NCI-H2171 (cell line): Measurements from ENCODE around the gene GNB3.

ENCODE experiments used
- DNase-seq: peaks from one replicate; lab custom pipeline; 2025; lab: John Stamatoyannopoulos, UW

Gene GNB3

DNA sequence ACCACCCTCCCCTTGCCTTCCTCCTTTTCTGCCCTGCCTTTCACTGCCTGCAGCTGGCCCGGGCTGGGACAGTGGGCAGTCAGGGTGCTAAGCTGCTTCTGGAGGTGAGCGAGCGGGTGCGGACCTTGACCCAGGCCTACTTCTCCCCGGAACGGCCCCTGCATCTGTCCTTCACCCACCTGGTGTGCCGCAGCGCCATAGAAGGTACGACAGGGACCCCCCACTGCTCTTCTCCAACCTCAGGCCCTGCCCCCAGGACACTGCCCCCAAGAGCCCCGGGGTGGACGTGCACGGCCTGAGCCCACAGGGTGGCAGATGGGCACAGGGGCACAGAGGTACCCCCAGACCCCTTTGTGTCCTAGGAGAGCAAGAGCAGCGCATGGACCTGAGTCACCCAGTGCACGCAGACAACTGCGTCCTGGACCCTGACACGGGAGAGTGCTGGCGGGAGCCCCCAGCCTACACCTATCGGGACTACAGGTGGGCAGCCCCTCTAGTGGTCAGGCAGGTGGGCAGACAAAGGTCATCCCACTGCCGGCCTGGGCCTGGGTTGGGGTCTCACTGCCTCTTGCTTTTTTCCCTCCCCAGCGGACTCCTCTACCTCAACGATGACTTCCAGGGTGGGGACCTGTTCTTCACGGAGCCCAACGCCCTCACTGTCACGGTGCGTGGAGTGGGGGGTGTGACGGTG lies 3.2 kb upstream of the GNB3 start:
- DNase-seq = no peak

- no peak for DNase-seq
Measured at GRCh38 chr12:6838854-6839253, 1.9 kb upstream of the GNB3 start.

GRCh38 chr12:6839482-6840201 lies 1.1 kb upstream of the GNB3 start:
- DNase-seq = peak; percentile 100

- DNase-seq = no peak
Measured at GRCh38 chr12:6840330-6840729, 395 bp upstream of the GNB3 start.

GRCh38 chr12:6842075-6842474 lies 1.4 kb downstream of the GNB3 start:
- DNase-seq = no peak

DNA sequence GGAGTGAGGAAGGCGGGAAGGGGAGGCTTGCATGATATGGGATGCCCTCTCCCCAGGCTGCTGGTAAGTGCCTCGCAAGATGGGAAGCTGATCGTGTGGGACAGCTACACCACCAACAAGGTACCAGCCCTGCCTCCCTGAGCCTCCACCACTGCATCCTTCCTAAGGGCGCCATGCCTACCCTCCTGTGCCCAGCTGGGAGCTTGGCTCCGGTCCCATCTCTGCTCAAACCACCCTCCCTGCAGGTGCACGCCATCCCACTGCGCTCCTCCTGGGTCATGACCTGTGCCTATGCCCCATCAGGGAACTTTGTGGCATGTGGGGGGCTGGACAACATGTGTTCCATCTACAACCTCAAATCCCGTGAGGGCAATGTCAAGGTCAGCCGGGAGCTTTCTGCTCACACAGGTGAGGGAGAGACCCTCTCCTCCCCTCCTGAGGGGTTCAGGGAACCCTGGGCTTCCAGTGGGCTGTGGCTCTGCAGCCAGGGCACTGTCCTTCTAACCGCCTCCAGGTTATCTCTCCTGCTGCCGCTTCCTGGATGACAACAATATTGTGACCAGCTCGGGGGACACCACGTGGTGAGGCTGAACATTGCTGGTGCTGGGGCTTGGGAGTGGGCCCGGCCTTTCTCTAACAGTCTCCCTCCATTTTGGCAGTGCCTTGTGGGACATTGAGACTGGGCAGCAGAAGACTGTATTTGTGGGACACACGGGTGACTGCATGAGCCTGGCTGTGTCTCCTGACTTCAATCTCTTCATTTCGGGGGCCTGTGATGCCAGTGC lies 2.6 kb downstream of the GNB3 start:
- DNase-seq = no peak

- DNase-seq = no peak
Measured at GRCh38 chr12:6845395-6845794, 4.7 kb downstream of the GNB3 start.

DNA sequence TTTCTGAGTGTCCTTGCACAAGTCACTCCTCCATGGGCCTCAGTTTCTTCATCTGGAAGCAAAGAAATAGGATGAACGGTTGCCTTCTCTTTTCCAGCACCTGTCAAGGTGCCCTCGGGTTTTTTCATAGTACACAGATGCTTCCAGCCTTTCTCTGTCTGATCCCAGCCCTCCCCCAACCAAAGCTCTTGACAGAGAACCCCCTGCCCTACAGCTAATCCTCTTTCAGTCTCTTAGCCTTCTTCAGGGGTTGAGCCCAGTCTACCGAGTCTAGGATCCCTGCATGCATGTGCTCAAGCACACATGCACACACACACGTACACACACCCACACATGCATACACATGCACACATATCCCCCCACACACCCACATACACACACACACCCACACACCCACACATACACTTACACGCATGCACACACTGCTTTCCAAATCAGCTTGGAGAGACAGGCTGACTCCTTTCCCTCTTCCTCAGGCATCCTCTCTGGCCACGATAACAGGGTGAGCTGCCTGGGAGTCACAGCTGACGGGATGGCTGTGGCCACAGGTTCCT lies 5.7 kb downstream of the GNB3 start:
- DNase-seq = no peak

GRCh38 chr12:6847676-6848075 lies 7.0 kb downstream of the GNB3 start:
- no peak for DNase-seq

GRCh38 chr12:6849427-6849826 lies 8.7 kb downstream of the GNB3 start:
- no peak for DNase-seq

DNA sequence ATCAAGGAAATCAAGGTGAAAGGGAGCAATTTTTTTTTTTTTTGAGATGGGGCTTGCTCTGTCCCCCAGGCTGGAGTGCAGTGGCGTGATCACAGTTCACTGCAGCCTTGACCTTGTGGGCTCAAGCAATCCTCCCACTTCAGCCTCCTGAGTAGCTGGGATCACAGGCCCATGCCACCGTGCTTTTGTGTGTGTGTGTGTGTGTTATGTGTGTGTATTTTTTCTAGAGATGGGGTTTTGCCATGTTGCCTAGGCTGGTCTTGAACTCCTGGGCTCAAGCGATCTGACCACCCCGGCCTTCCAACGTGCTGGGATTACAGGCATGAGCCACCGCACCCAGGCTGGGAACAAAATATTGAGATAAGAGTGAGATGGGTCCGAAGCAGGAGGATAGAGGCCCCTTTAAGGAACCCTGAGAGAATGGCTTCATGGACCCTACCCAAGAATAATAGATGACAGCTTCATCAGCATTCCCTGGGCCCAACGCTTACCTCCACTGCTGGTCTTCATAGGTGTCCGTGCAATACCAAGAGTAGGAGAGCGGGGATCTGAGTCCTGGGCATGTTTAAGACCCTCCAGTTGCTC lies 9.3 kb downstream of the GNB3 start:
- no peak for DNase-seq

DNA sequence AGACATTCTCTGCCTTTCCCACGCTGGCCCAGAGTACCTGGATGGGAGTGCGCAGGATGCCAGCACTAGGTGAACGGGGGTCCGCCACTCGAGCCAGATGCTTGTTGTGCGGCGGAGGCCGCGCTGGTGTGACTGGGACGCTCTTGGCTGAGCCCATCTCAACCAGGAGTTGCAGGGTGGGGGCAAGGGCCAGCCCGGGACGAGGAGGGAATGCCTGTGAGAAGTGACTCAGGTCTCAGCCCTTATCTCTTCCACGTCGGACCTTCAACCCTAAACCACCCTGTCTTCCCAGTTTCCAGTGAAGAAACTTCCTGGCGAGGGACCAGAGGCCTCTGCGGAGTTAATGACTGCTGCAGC lies 10.0 kb downstream of the GNB3 start:
- no peak for DNase-seq

DNA sequence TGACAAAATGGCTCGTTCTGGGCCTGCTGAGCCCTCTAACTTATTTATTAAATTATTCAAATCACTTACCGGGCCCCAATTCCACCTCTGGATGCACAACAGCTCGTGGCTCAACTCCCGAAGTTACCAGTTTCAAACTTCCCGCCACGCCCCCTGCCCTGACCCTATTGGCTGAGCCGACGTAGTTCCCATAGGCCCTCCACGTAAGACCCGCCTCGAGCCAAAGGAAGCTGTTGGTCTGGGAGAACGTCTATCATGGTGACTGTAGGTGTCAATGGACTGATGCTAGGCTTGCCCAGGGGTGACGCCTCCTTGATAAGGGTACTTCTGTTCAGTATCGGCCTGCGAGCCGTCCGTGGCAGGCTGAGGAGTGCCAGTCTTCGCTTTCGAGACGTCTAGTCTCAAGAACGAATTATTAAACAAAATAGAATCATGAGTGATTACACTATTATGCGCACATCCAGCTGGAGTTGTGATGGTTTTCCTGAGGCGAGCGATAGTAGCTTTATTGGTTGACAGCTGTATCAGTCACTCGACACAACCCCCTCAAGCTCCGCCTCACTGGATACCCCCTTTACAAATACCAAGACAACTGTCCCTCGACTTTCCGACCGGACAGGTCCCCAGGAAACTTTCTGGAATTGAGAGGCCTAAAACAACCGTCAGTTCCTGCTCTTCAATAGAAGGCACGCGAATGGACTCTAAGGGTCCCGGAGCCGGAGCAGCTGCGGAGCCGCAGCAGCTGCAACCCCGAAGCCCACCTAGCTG lies 10.6 kb downstream of the GNB3 start, which contains the start of gene CDCA3:
Gene CDCA3 (minus strand): TSS at position 134 of the 768 bp plus-strand sequence. CDS start 334 bp downstream, outside the sequence.
- peak; percentile 100 for DNase-seq

GRCh38 chr12:6851921-6852650 lies 11.4 kb downstream of the GNB3 start, which contains the start of gene USP5:
TSS of gene USP5 (plus strand) at chr12:6852150. CDS start at chr12:6852180, 30 bp downstream.
- peak; percentile 100 for DNase-seq

DNA sequence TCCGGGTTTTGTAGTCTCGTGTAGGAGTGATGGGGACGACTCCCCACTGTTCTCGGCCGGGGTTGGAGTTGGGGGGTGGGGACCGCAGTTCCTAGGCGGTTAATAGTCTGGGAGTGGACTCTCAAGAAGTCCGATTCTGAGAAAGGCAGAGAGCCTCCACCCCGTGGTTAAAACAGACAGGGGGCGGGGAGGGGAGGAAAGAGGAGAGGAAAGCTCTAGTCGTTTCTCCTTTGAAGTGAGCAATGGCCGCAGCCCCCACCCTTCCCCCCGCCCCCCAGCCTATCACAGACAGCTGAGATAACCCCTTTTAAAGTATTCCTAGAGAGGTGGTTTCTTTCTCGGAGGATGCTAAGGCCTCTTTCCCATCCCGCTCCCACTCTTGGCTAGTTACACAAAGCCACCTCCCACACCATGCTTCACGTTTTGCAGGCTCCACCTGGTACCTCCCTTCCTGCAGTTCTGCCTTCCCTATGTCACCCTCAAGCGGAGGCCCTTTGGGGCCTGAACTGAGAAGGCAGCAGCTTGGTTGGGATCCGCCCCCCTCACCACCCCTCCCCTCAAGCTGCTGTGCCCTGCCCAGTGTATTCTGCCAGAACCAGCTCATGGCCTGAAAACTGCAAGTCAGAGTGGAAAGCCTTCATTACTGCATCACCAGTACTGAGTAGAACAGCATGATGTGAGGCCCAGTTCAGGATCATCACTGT lies 12.1 kb downstream of the GNB3 start:
- DNase-seq = peak; percentile 100

DNA sequence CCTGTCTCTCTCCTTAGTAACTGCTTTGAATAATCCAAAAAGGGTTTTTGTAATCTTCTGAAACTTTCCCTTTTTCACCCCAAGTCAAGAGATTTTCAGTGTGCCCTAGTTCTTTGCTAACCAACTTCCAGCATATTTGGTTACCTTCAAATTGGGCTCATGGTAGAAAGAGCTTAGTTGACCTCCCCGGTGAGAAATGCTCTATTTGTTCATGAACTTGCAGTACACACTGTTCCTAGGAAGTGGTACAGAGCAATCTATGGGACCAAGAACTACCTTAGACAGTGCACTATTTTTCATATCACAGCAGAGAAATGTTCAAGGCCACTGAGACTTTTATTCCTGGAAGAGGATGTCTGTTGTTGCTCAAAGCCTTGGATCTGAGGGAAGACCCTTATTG lies 12.9 kb downstream of the GNB3 start:
- DNase-seq = no peak

- no peak for DNase-seq
Measured at GRCh38 chr12:6854036-6854435, 13.3 kb downstream of the GNB3 start.

DNA sequence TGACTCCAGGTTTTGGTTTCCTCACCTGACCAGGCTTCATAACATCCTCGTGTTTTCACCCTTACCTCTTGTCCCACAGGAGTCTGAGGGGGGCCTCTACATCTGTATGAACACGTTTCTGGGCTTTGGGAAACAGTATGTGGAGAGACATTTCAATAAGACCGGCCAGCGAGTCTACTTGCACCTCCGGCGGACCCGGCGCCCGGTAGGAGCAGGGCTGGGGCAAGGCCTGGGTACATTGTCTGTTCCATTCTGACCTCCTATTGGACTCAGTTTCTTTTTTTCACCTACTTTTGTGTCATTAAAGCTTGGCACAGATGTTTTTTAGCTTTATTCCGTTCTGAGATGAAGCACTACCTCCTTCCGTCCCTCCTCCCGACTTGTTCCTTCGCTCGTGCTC lies 14.6 kb downstream of the GNB3 start:
- no peak for DNase-seq

GRCh38 chr12:6858799-6859198 lies 18.1 kb downstream of the GNB3 start:
- no peak for DNase-seq

DNA sequence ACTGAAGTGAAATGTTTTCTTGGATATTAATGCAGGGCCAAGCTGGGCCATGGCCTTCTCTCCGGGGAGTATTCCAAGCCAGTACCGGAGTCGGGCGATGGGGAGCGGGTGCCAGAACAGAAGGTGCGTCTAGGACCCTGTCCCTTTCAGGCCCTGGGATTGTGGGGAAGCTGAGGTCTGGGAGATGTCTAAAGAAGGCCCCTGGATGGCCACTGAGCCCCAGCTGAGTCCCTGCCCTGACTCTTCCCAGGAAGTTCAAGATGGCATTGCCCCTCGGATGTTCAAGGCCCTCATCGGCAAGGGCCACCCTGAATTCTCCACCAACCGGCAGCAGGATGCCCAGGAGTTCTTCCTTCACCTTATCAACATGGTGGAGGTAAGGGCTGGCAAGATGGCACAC lies 19.4 kb downstream of the GNB3 start:
- no peak for DNase-seq
